Endodermal cell (in vitro differentiated cells): ENCODE data around the gene PRSS12. TPM values are rescaled to one million over a fixed set of nuclear protein-coding genes. Genes with fewer than 3 reads are reported as not detected.
"Not testable (repeated sequence)": the region's sequence is repeated elsewhere in the genome, so short reads cannot be mapped to it uniquely, and the experiment has no call there.

Experiments used
- DNase-seq: peaks from one replicate; pipeline ENCODE4 v3.0.0-alpha.2; 2017
- H3K27ac ChIP-seq: 2 replicates; pipeline ENCODE4 v1.5.1; 2013; ENCODE audit warnings: mild to moderate bottlenecking, low read depth, low read length, moderate library complexity
- H3K27me3 ChIP-seq: 2 replicates; pipeline ENCODE4 v1.6.1; 2013; ENCODE audit warnings: mild to moderate bottlenecking, low read length, moderate library complexity; ENCODE audit not compliant: insufficient read depth, control insufficient read depth, poor library complexity, severe bottlenecking
- H3K36me3 ChIP-seq: 2 replicates; pipeline ENCODE4 v1.7.0; 2013; ENCODE audit warnings: mild to moderate bottlenecking, low read length, moderate library complexity; ENCODE audit not compliant: control insufficient read depth, insufficient read depth
- H3K4me1 ChIP-seq: one replicate; pipeline ENCODE4 v1.7.0; 2013; ENCODE audit warnings: low read length; ENCODE audit not compliant: control insufficient read depth, insufficient read depth
- H3K4me3 ChIP-seq: 2 replicates; pipeline ENCODE4 v1.5.1; 2013; ENCODE audit warnings: mild to moderate bottlenecking, low read length, moderate library complexity
- H3K9ac ChIP-seq: 2 replicates; pipeline ENCODE4 v1.6.1; 2013; ENCODE audit warnings: mild to moderate bottlenecking, low read length, moderate library complexity; ENCODE audit not compliant: poor library complexity, severe bottlenecking; ENCODE audit errors: extremely low read depth
- H3K9me3 ChIP-seq: 2 replicates; pipeline ENCODE4 v1.6.1; 2013; ENCODE audit warnings: mild to moderate bottlenecking, low read length, moderate library complexity; ENCODE audit not compliant: control insufficient read depth
- H3K27ac Mint-ChIP-seq: 2 replicates; pipeline ENCODE4 v1.8.0; 2020; ENCODE audit warnings: mixed read lengths
- H3K27me3 Mint-ChIP-seq: 2 replicates; pipeline ENCODE4 v1.8.0; 2021; ENCODE audit warnings: mild to moderate bottlenecking, mixed read lengths; ENCODE audit not compliant: insufficient read depth
- H3K36me3 Mint-ChIP-seq: 2 replicates; pipeline ENCODE4 v1.8.0; 2020; ENCODE audit warnings: low read depth, mixed read lengths
- H3K4me1 Mint-ChIP-seq: 2 replicates; pipeline ENCODE4 v1.8.0; 2020; ENCODE audit warnings: mixed read lengths
- H3K4me3 Mint-ChIP-seq: 2 replicates; pipeline ENCODE4 v1.8.0; 2020; ENCODE audit warnings: mild to moderate bottlenecking, moderate library complexity, mixed read lengths
- H3K9me3 Mint-ChIP-seq: 2 replicates; pipeline ENCODE4 v1.8.0; 2020; ENCODE audit warnings: mild to moderate bottlenecking, mixed read lengths
- CTCF ChIP-seq: fragments of 200-600 bp; sonication (generic); conservative IDR thresholded peaks from 2 replicates; pipeline ENCODE4 v1.5.0; 2021; ENCODE audit warnings: antibody characterized with exemption, mild to moderate bottlenecking
- WGBS, 2 experiments: methylation state at CpG; one replicate each; pipeline versions ENCODE4 v1.1.5 to v1.1.7; 2013; ENCODE audit warnings: missing lambda C conversion rate in 2 of 2, mixed read lengths in 1 of 2; ENCODE audit not compliant: insufficient coverage in 1 of 2, insufficient read length in 1 of 2; 5-methylcytosine and 5-hydroxymethylcytosine counted together
- total RNA-seq, 2 donors: library from RNA; stranded (reverse); fragmentation: NEBNext Ultra II Directional in 1 of 2; extraction: Animal tissue kit (Norgen Biotek cat#: 25700) in 1 of 2; gene quantifications; 2 replicates in 1 of 2; 3 replicates in 1 of 2; pipeline ENCODE4 v1.2.1, GENCODE V29; 2021

Gene PRSS12
- total RNA-seq, 2 donors from 2014 or later = 4.1 to 5.3 TPM

- Mint-ChIP-seq H3K4me1 (peaks cover 9% of the 10 kb centered on the region), H3K27ac (peak overlapping the region; percentile 27), H3K9me3 (no peaks in the 10 kb centered on the region), H3K36me3 (no peaks in the 10 kb centered on the region), H3K4me3 (no peak overlapping the region), H3K27me3 (no peaks in the 10 kb centered on the region)
- WGBS, 2 experiments = 50 to 80% methylated on average over 1 to 2 of the region's 2 CpGs
- no peaks in the 10 kb centered on the region for H3K9me3 ChIP-seq
- H3K4me3 ChIP-seq = no peak overlapping the region
- no peaks in the 10 kb centered on the region for H3K4me1 ChIP-seq
- H3K27me3 ChIP-seq = no peaks in the 10 kb centered on the region
- H3K9ac ChIP-seq = no peak overlapping the region
- DNase-seq = no peak
- peak overlapping the region; percentile 8 for H3K27ac ChIP-seq
- no peaks in the 10 kb centered on the region for H3K36me3 ChIP-seq
- no peak for TF ChIP-seq CTCF
Observed at GRCh38 chr4:118307643-118308042, 45.2 kb downstream of the PRSS12 start.

GRCh38 chr4:118299619-118300018, 53.2 kb downstream of the PRSS12 start:
- 98% methylated on average over 5 of the region's 6 CpGs; no CpG with 5 or more reads in 1 of the 2 experiments for WGBS, 2 experiments
- DNase-seq, H3K27ac ChIP-seq, H3K27me3 ChIP-seq, H3K36me3 Mint-ChIP-seq, H3K4me3 ChIP-seq, H3K36me3 ChIP-seq, H3K9me3 ChIP-seq, H3K9ac ChIP-seq, H3K4me1 Mint-ChIP-seq, H3K27ac Mint-ChIP-seq, H3K4me1 ChIP-seq, H3K4me3 Mint-ChIP-seq, H3K27me3 Mint-ChIP-seq, H3K9me3 Mint-ChIP-seq: not testable (repeated sequence)

DNA sequence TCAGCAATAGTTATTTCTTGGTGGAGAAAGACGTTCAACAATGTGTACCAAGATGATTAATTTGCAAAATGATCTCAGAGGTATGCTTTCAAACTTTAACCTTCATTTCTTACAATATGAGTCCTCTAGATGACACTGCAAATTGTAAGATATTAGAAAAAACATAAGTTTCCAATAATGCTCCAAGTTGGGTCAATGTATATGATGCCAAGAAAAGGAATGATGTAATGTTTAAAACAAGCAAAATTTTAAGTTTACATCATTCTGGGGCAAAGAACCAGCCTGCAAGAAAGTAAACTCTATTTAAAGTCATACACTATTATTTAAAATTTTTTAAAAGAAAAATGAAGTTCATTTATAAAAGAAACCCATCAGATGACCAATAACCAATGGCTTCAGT, 56.1 kb downstream of the PRSS12 start:
- H3K9me3 Mint-ChIP-seq = no peaks in the 10 kb centered on the region
- TF ChIP-seq CTCF = no peak

GRCh38 chr4:118290951-118291350, 61.9 kb downstream of the PRSS12 start:
- no peak for DNase-seq
- 80 to 92% methylated on average over 1 to 2 of the region's 2 CpGs for WGBS, 2 experiments
- Histone ChIP-seq H3K4me3 (no peak overlapping the region), H3K9me3 (no peaks in the 10 kb centered on the region), H3K27ac (no peak overlapping the region), H3K9ac (no peak overlapping the region), H3K4me1 (no peaks in the 10 kb centered on the region), H3K36me3 (no peaks in the 10 kb centered on the region), H3K27me3 (no peaks in the 10 kb centered on the region)
- Mint-ChIP-seq H3K4me3 (no peak overlapping the region), H3K27ac (no peak overlapping the region), H3K27me3 (no peaks in the 10 kb centered on the region), H3K9me3 (no peaks in the 10 kb centered on the region), H3K36me3 (no peaks in the 10 kb centered on the region), H3K4me1 (no peaks in the 10 kb centered on the region)
- TF ChIP-seq CTCF = no peak

More for the DNA sequence above, 56.1 kb downstream of the PRSS12 start:
- Mint-ChIP-seq H3K4me1 (no peaks in the 10 kb centered on the region), H3K27me3 (no peaks in the 10 kb centered on the region), H3K36me3 (no peaks in the 10 kb centered on the region), H3K4me3 (no peak overlapping the region), H3K27ac (no peak overlapping the region)
- no peaks in the 10 kb centered on the region for H3K36me3 ChIP-seq
- no peak for DNase-seq
- H3K27ac ChIP-seq = no peak overlapping the region
- no peaks in the 10 kb centered on the region for H3K27me3 ChIP-seq
- H3K9me3 ChIP-seq = no peaks in the 10 kb centered on the region
- H3K4me1 ChIP-seq = no peaks in the 10 kb centered on the region
- H3K9ac ChIP-seq = no peak overlapping the region
- WGBS, 2 experiments = 85% methylated on average over 1 of the region's 1 CpG; no CpG with 5 or more reads in 1 of the 2 experiments
- H3K4me3 ChIP-seq = no peak overlapping the region
